Right lobe of liver (tissue), 4 donors: ENCODE results near the gene PTPRN2.

Experiments used
- CTCF ChIP-seq, 4 donors: fragments of 200-600 bp in 3 of 4; fragments of 450-650 bp in 1 of 4; IDR thresholded peaks; one replicate each; pipeline versions ENCODE4 v1.5.1 to v1.8.0; 2016 to 2022; ENCODE audit warnings: antibody characterized with exemption in 4 of 4, mild to moderate bottlenecking in 2 of 4
- POLR2A ChIP-seq: fragments of 450-650 bp; IDR thresholded peaks from one replicate; pipeline ENCODE4 v1.6.1; 2017; ENCODE audit warnings: antibody characterized with exemption, mild to moderate bottlenecking
- donor health status: DM: no; HTN: no; CAD: no.
- donor health status: DM: no; HTN: no; CAD: no.
- donor health status: DM: no; HTN: yes; CAD: no.

GRCh38 chr7:157907091-157907490, 680.5 kb downstream of the PTPRN2 start:
- TF ChIP-seq CTCF (IDR thresholded peaks at IDR 0.05) (no peak), POLR2A (no peak)
